KMS-11 (cell line): ENCODE data around the gene AMOTL2.

ENCODE experiments used
- H2AFZ ChIP-seq: fragments of 200-600 bp; sonication (generic); 2 replicates; pipeline ENCODE4 v1.6.1; 2016; ENCODE audit warnings: antibody characterized with exemption, mixed run types, low read depth
- H3K27ac ChIP-seq: fragments of 200-600 bp; sonication (generic); 2 replicates; pipeline ENCODE4 v1.6.1; 2016; ENCODE audit warnings: mild to moderate bottlenecking, mixed run types
- H3K27me3 ChIP-seq: fragments of 200-600 bp; sonication (generic); 2 replicates; pipeline ENCODE4 v1.6.1; 2017; ENCODE audit warnings: mild to moderate bottlenecking, low read depth, mixed run types, moderate library complexity; ENCODE audit not compliant: insufficient read depth
- H3K36me3 ChIP-seq: fragments of 200-600 bp; sonication (generic); 2 replicates; pipeline ENCODE4 v1.6.1; 2017; ENCODE audit warnings: mild to moderate bottlenecking, mixed run types; ENCODE audit not compliant: insufficient read depth
- H3K4me1 ChIP-seq: fragments of 200-600 bp; sonication (generic); 2 replicates; pipeline ENCODE4 v1.6.1; 2016; ENCODE audit warnings: mild to moderate bottlenecking, low read depth, mixed run types; ENCODE audit not compliant: poor library complexity, severe bottlenecking
- H3K4me2 ChIP-seq: fragments of 200-600 bp; sonication (generic); 2 replicates; pipeline ENCODE4 v1.7.0; 2016; ENCODE audit warnings: mild to moderate bottlenecking, mixed run types
- H3K4me3 ChIP-seq: fragments of 200-600 bp; sonication (generic); IDR thresholded peaks from 2 replicates; pipeline ENCODE4 v1.6.1; 2017; ENCODE audit warnings: low read depth, low read length, mixed read lengths; ENCODE audit not compliant: insufficient read depth
- H3K79me2 ChIP-seq: fragments of 200-600 bp; sonication (generic); 2 replicates; pipeline ENCODE4 v1.6.1; 2016; ENCODE audit warnings: low read depth, mixed run types; ENCODE audit not compliant: insufficient read depth
- H3K9ac ChIP-seq: fragments of 200-600 bp; sonication (generic); 2 replicates; pipeline ENCODE4 v1.6.1; 2016; ENCODE audit warnings: mild to moderate bottlenecking, mixed run types
- H4K20me1 ChIP-seq: fragments of 200-600 bp; sonication (generic); 2 replicates; pipeline ENCODE4 v1.6.1; 2016; ENCODE audit warnings: mild to moderate bottlenecking, mixed run types; ENCODE audit not compliant: insufficient read depth
- CTCF ChIP-seq: fragments of 200-600 bp; sonication (generic); conservative IDR thresholded peaks from 2 replicates; pipeline ENCODE4 v1.6.1; 2017; ENCODE audit warnings: low read depth, mild to moderate bottlenecking, antibody characterized with exemption, low read length, moderate library complexity, mixed read lengths

AMOTL2 gene

GRCh38 chr3:134312072-134312872, 62.0 kb downstream of the AMOTL2 start:
- Histone ChIP-seq H3K9ac (no peak overlapping the region), H3K27me3 (0 out of 2 replicates have a peak, but pooled peaks cover 1% of the 10 kb centered on the region), H3K4me1 (peaks cover 3% of the 10 kb centered on the region), H3K79me2 (no peaks in the 10 kb centered on the region), H3K4me3 (no peak overlapping the region), H3K36me3 (no peaks in the 10 kb centered on the region), H3K27ac (no peak overlapping the region), H2AFZ (no peak overlapping the region), H4K20me1 (no peaks in the 10 kb centered on the region), H3K4me2 (no peak overlapping the region)
- TF ChIP-seq CTCF, result no peak

GRCh38 chr3:134311693-134312071, 62.6 kb downstream of the AMOTL2 start:
- no peaks in the 10 kb centered on the region for H3K79me2 ChIP-seq
- H3K4me2 ChIP-seq, result no peak overlapping the region
- H3K4me1 ChIP-seq, result peaks cover 3% of the 10 kb centered on the region
- H3K9ac ChIP-seq, result no peak overlapping the region
- H3K4me3 ChIP-seq, result no peak overlapping the region
- H3K27ac ChIP-seq, result no peak overlapping the region
- no peak overlapping the region for H2AFZ ChIP-seq
- H4K20me1 ChIP-seq, result no peaks in the 10 kb centered on the region
- H3K36me3 ChIP-seq, result no peaks in the 10 kb centered on the region
- TF ChIP-seq CTCF, result no peak
- 0 out of 2 replicates have a peak, but pooled peaks cover 2% of the 10 kb centered on the region for H3K27me3 ChIP-seq

DNA sequence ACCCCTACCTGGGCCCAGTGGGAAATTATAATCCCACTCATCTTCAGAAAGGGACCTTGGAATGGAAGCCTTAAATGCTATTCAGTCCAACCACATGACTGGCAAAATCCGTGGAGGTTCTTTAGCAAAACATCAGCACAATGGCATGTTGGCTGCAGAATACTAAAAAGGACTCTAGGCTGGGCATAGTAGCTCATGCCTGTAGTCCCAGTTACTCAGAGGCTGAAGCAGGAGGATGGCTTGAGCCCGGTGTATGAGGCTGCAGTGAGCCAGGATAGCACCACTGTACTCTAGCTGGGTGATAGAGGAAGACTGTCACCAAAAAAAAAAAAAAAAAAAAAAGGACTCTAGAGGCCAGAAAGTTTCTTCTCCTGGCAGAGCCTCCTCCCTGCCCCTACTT, 63.0 kb downstream of the AMOTL2 start:
- H3K4me2 ChIP-seq, result no peak overlapping the region
- no peaks in the 10 kb centered on the region for H3K36me3 ChIP-seq
- no peak for TF ChIP-seq CTCF
- no peak overlapping the region for H3K27ac ChIP-seq
- no peaks in the 10 kb centered on the region for H3K79me2 ChIP-seq
- H4K20me1 ChIP-seq, result no peaks in the 10 kb centered on the region
- no peak overlapping the region for H2AFZ ChIP-seq
- H3K4me1 ChIP-seq, result peaks cover 3% of the 10 kb centered on the region
- 0 out of 2 replicates have a peak, but pooled peaks cover 2% of the 10 kb centered on the region for H3K27me3 ChIP-seq
- H3K4me3 ChIP-seq, result no peak overlapping the region
- no peak overlapping the region for H3K9ac ChIP-seq

DNA sequence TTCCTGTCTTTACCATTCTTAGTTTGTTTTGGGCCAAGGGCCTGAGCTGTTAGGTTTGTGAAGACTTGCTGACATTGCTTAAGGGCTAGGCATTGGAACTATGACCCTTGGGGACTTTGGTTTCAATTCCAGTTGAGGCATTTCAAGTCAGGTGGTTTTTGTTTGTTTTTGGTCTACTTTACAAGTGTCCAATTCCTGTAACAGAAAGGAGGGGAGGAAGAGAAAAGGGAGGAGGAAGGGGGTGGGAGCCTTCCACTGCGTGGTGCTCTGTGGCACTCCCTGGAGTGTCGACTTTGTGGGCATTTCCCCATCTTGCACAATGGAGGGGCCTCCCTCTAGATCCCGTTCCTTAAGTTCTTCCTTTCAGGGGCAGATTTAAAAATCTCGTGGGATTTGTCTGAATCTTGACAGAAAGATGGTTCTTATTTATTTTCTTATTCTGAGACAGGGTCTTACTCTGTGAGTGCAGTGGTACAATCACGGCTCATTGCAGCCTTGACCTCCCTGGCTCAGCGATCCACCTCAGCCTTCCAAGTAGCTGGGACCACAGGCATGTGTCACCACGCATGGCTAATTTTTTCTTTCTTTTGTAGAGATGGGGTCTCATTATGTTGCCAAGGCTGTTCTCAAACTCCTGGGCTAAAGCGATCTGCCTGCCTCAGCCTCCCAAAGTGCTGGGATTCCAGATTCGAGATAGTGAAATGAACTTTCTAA, 64.1 kb downstream of the AMOTL2 start:
- Histone ChIP-seq H2AFZ (no peak overlapping the region), H3K36me3 (no peaks in the 10 kb centered on the region), H3K4me3 (no peak overlapping the region), H3K79me2 (no peaks in the 10 kb centered on the region), H3K9ac (no peak overlapping the region), H3K27ac (no peak overlapping the region), H3K4me1 (peaks cover 3% of the 10 kb centered on the region), H3K4me2 (no peak overlapping the region), H4K20me1 (no peaks in the 10 kb centered on the region), H3K27me3 (0 out of 2 replicates have a peak, but pooled peaks cover 2% of the 10 kb centered on the region)
- no peak for TF ChIP-seq CTCF
